GM23248 (cell line): ENCODE measurements around the gene TOR1B. TPM values are rescaled to one million over a fixed set of nuclear protein-coding genes. Genes with fewer than 3 reads are reported as not detected.

Experiments used
- DNase-seq: peaks from one replicate; pipeline ENCODE4 v3.0.0-alpha.2; 2015
- H2AFZ ChIP-seq: fragments of 200-600 bp; sonication (generic); 2 replicates; pipeline ENCODE4 v1.6.1; 2016; ENCODE audit warnings: antibody characterized with exemption
- H3F3A ChIP-seq: fragments of 200-600 bp; sonication (generic); 2 replicates; pipeline ENCODE4 v1.6.1; 2016; ENCODE audit warnings: mild to moderate bottlenecking, antibody characterized with exemption, mixed run types; ENCODE audit not compliant: insufficient read depth
- H3K27ac ChIP-seq: fragments of 200-600 bp; sonication (generic); 2 replicates; pipeline ENCODE4 v1.5.1; 2016; ENCODE audit warnings: mild to moderate bottlenecking
- H3K27me3 ChIP-seq: fragments of 200-600 bp; sonication (generic); replicated peaks from 2 replicates; pipeline ENCODE4 v1.6.1; 2016; ENCODE audit warnings: mild to moderate bottlenecking; ENCODE audit not compliant: insufficient read depth
- H3K36me3 ChIP-seq: fragments of 200-600 bp; sonication (generic); 2 replicates; pipeline ENCODE4 v1.6.1; 2016; ENCODE audit warnings: low read depth, mild to moderate bottlenecking
- H3K4me1 ChIP-seq: fragments of 200-600 bp; sonication (generic); 2 replicates; pipeline ENCODE4 v1.6.1; 2016; ENCODE audit warnings: mild to moderate bottlenecking; ENCODE audit not compliant: insufficient read depth
- H3K4me2 ChIP-seq: fragments of 200-600 bp; sonication (generic); one replicate; pipeline ENCODE4 v1.6.1; 2016; ENCODE audit warnings: mild to moderate bottlenecking; ENCODE audit not compliant: unreplicated experiment
- H3K4me3 ChIP-seq: fragments of 200-600 bp; sonication (generic); 2 replicates; pipeline ENCODE4 v1.5.1; 2016; ENCODE audit warnings: mild to moderate bottlenecking
- H3K79me2 ChIP-seq: fragments of 200-600 bp; sonication (generic); 2 replicates; pipeline ENCODE4 v1.6.1; 2016; ENCODE audit warnings: mild to moderate bottlenecking; ENCODE audit not compliant: insufficient read depth
- H3K9ac ChIP-seq: fragments of 200-600 bp; sonication (generic); 2 replicates; pipeline ENCODE4 v1.6.1; 2016; ENCODE audit warnings: mild to moderate bottlenecking
- H3K9me2 ChIP-seq: fragments of 200-600 bp; sonication (generic); 2 replicates; pipeline ENCODE4 v1.6.1; 2016; ENCODE audit warnings: mixed run types, mild to moderate bottlenecking, moderate library complexity; ENCODE audit not compliant: insufficient read depth
- H3K9me3 ChIP-seq: fragments of 200-600 bp; sonication (generic); one replicate; pipeline ENCODE4 v1.6.1; 2017; ENCODE audit warnings: low read depth
- H4K20me1 ChIP-seq: fragments of 200-600 bp; sonication (generic); 2 replicates; pipeline ENCODE4 v1.6.0; 2016; ENCODE audit not compliant: insufficient read depth
- EZH2 ChIP-seq: fragments of 200-600 bp; sonication (generic); IDR thresholded peaks from 2 replicates; pipeline ENCODE4 v1.6.1; 2018; ENCODE audit warnings: antibody characterized with exemption, mild to moderate bottlenecking; ENCODE audit not compliant: insufficient read depth, poor library complexity, severe bottlenecking
- EZH2phosphoT487 ChIP-seq: fragments of 200-600 bp; sonication (generic); IDR thresholded peaks from 2 replicates; pipeline ENCODE4 v1.6.1; 2018; ENCODE audit warnings: antibody characterized with exemption, moderate library complexity, mild to moderate bottlenecking, low read depth; ENCODE audit not compliant: insufficient read depth
- WGBS, 2 experiments: methylation state at CpG; one replicate each; pipeline ENCODE4 v1.1.6; 2015 to 2017; ENCODE audit warnings: low lambda C conversion rate in 2 of 2, low coverage in 1 of 2; ENCODE audit errors: missing lambda C conversion rate in 2 of 2; 5-methylcytosine and 5-hydroxymethylcytosine counted together
- in situ Hi-C: fragments of 300-500 bp; cut with MboI; formaldehyde crosslinking; loops from 2 replicates; pipeline ENCODE4 v1.15.0; 2020
- polyA plus RNA-seq: library from polyadenylated mRNA; unstranded; fragments of >200 nt; fragmentation: Nextera tagmentation; extraction: Ambion mirVana; gene quantifications from 2 replicates; pipeline ENCODE4 v1.2.1, GENCODE V29; 2016
- total RNA-seq: library from RNA; depleted of rRNA; stranded (reverse); fragments of >200 nt; shearing (Covaris generic); gene quantifications from 2 replicates; pipeline ENCODE4 v1.2.3, GENCODE V29; 2014

TOR1B gene
- total and polyA plus RNA-seq, 2 experiments from 2014 or later = 34.5 to 55.1 TPM

DNA sequence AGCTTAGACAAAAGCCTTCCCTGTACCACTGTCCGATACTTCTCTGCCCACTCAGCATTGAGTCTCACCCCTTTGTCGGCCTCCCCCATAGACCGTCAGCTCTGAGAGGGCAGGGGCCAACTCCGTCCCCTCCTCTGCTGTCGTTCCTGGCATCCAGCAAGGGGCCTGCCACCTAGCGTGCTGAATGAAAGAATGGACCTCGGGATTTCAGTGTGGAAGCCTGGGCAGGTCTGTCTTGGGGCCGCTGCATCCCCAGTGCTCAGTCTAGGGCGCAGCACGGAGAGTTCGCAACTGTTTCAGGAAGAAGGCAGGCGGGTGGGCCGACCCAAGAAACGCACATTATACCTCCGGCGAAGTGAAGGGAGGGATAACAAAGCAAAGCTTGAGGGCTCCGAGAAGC, 1.5 kb upstream of the TOR1B start:
- 86% methylated on average over 17 of the region's 17 CpGs for WGBS, 2 experiments
- TF ChIP-seq EZH2phosphoT487 (no peak), EZH2 (no peak)

DNA sequence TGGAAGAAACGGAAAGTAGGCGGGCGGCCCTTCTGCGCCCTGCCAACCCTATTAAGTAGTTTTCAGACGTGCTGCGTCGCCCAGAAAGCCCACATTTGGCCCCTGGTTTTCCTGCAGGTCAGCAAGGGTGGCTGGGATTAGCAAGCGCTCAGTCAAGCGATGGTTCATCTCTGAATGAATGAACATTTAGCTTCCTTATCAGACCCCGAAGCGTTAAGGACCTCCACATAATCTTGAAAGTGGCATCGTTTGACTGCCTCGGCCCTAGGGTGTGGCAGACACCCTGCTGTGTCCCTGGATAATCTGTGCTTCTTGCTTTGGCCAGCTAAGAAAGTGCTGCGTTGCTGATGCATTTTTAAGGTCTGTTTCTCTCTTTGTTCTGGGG, 684 bp downstream of the TOR1B start:
- H3K9me2 ChIP-seq = no peaks in the 10 kb centered on the region
- H3K79me2 ChIP-seq = peaks cover 41% of the 10 kb centered on the region
- peak overlapping the region; percentile 62 for H3K27ac ChIP-seq
- H3K36me3 ChIP-seq = no peaks in the 10 kb centered on the region; the same call in 1 of the 2 replicates
- DNase-seq = peak; percentile 33
- H3K9me3 ChIP-seq = no peaks in the 10 kb centered on the region
- H3F3A ChIP-seq = no peaks in the 10 kb centered on the region
- no peak for TF ChIP-seq EZH2
- no peak for TF ChIP-seq EZH2phosphoT487
- 2 to 3% methylated on average over 14 of the region's 14 CpGs for WGBS, 2 experiments
- H3K9ac ChIP-seq = peak overlapping the region; percentile 84
- H4K20me1 ChIP-seq = no peaks in the 10 kb centered on the region
- H3K4me3 ChIP-seq = peak overlapping the region; percentile 92
- peaks cover 5% of the 10 kb centered on the region; the same call in 1 of the 2 replicates for H3K4me1 ChIP-seq
- in situ Hi-C loops = no loop called here
- no peaks in the 10 kb centered on the region for H3K27me3 ChIP-seq
- peak overlapping the region; percentile 86 for H2AFZ ChIP-seq
- H3K4me2 ChIP-seq = peak overlapping the region; percentile 83

More for the DNA sequence above, 1.5 kb upstream of the TOR1B start:
- DNase-seq = no peak
- Histone ChIP-seq H3K9me2 (no peaks in the 10 kb centered on the region), H3K4me3 (no peak overlapping the region), H3K9me3 (no peaks in the 10 kb centered on the region), H3K4me2 (no peak overlapping the region), H3K27me3 (no peaks in the 10 kb centered on the region), H3K36me3 (no peaks in the 10 kb centered on the region; the same call in 1 of the 2 replicates), H2AFZ (no peak overlapping the region), H3K4me1 (peaks cover 5% of the 10 kb centered on the region; the same call in 1 of the 2 replicates), H3K79me2 (peaks cover 31% of the 10 kb centered on the region), H4K20me1 (no peaks in the 10 kb centered on the region), H3K27ac (no peak overlapping the region), H3K9ac (no peak overlapping the region), H3F3A (no peaks in the 10 kb centered on the region)
- in situ Hi-C loops = no loop called here

DNA sequence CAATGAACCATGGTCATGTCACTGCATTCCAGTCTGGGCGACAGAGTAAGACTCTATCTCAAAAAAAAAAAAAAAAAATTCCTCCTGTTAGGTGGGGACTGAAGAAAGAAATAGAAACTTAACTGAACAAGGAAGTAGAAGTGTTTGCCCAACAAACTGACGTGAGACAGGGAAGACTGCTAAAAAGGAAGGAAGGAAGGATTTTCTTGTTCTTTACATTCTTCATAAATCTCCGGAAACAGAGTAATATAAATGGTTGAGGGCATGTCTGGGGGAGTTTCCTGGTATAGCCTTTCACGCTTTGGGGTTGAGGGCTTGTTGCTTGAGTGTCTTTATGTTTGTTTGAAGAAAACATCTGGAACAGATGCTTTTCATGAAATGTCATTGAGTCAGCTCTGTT, 3.1 kb downstream of the TOR1B start:
- 87 to 94% methylated on average over 4 of the region's 4 CpGs for WGBS, 2 experiments
- Histone ChIP-seq H3K9me2 (no peaks in the 10 kb centered on the region), H3K27me3 (no peaks in the 10 kb centered on the region), H4K20me1 (no peaks in the 10 kb centered on the region), H3F3A (peaks cover 10% of the 10 kb centered on the region), H3K79me2 (peaks cover 41% of the 10 kb centered on the region), H3K36me3 (no peaks in the 10 kb centered on the region; the same call in 1 of the 2 replicates), H2AFZ (no peak overlapping the region), H3K4me1 (peaks cover 5% of the 10 kb centered on the region; the same call in 1 of the 2 replicates), H3K27ac (no peak overlapping the region), H3K9ac (no peak overlapping the region), H3K9me3 (no peaks in the 10 kb centered on the region), H3K4me3 (no peak overlapping the region), H3K4me2 (no peak overlapping the region)
- TF ChIP-seq EZH2phosphoT487 = no peak
- no peak for TF ChIP-seq EZH2
- DNase-seq = no peak
- in situ Hi-C loops = no loop called here

DNA sequence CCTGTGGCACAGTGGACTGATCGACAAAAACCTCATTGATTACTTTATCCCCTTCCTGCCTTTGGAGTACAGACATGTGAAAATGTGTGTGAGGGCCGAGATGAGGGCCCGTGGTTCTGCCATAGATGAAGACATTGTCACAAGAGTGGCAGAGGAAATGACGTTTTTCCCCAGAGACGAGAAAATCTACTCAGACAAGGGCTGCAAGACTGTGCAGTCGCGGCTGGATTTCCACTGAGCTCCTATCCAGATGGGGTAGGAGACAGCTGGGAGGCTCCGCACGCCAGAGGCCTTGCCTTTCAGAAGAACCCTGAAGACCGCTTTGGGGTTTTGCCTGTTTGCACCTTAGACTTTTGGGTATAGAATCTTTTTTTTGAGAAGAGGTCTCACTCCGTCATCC, 6.4 kb downstream of the TOR1B start:
- H3K36me3 ChIP-seq = no peaks in the 10 kb centered on the region; the same call in 1 of the 2 replicates
- 92 to 93% methylated on average over 11 of the region's 11 CpGs for WGBS, 2 experiments
- H3K27ac ChIP-seq = no peak overlapping the region

DNA sequence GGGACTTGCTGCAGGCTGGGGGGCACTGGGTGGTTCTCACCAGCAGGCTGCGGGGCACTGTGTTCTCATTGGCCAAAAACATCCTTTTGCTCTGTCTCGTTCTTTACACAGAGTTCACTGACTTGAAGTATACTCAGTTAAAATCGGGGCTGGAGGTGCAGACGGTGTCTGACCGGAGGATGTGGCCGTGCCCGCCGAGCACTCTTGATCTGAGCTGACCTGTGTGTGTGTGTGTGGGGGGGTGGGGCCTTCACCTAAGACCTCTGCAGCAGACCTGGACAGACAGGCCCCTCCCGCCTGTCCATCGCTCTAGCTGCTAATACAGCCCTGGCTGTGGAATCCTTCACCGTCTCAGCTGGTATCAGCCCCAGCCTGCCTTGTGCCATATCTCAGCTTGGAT, 7.1 kb downstream of the TOR1B start:
- TF ChIP-seq EZH2 (no peak), EZH2phosphoT487 (no peak)
- WGBS, 2 experiments = 80 to 87% methylated on average over 11 of the region's 11 CpGs
- H3K36me3 ChIP-seq = no peaks in the 10 kb centered on the region; the same call in 1 of the 2 replicates
- no peaks in the 10 kb centered on the region for H3K27me3 ChIP-seq
- no peak overlapping the region for H3K9ac ChIP-seq
- no peaks in the 10 kb centered on the region for H3K9me3 ChIP-seq
- in situ Hi-C loops = no loop called here
- peaks cover 24% of the 10 kb centered on the region for H3K79me2 ChIP-seq
- H2AFZ ChIP-seq = no peak overlapping the region
- H3K4me2 ChIP-seq = no peak overlapping the region
- no peak for DNase-seq
- H3K4me3 ChIP-seq = no peak overlapping the region
- no peak overlapping the region for H3K27ac ChIP-seq
- H3K4me1 ChIP-seq = no peaks in the 10 kb centered on the region
- H4K20me1 ChIP-seq = no peaks in the 10 kb centered on the region
- H3F3A ChIP-seq = peaks cover 24% of the 10 kb centered on the region
- no peaks in the 10 kb centered on the region for H3K9me2 ChIP-seq

More for the DNA sequence above, 6.4 kb downstream of the TOR1B start:
- H3K27me3 ChIP-seq = no peaks in the 10 kb centered on the region
- H4K20me1 ChIP-seq = no peaks in the 10 kb centered on the region
- H3K9ac ChIP-seq = no peak overlapping the region
- H3F3A ChIP-seq = peaks cover 24% of the 10 kb centered on the region
- no peaks in the 10 kb centered on the region for H3K9me2 ChIP-seq
- TF ChIP-seq EZH2phosphoT487 (no peak), EZH2 (no peak)
- peaks cover under 1% of the 10 kb centered on the region; the same call in 1 of the 2 replicates for H3K4me1 ChIP-seq
- no peak overlapping the region for H2AFZ ChIP-seq
- H3K9me3 ChIP-seq = no peaks in the 10 kb centered on the region
- in situ Hi-C loops = no loop called here
- H3K79me2 ChIP-seq = peaks cover 32% of the 10 kb centered on the region
- H3K4me3 ChIP-seq = no peak overlapping the region
- no peak overlapping the region for H3K4me2 ChIP-seq
- DNase-seq = no peak
